ENCODE data around the gene MRPS26. TPM values are rescaled to one million over a fixed set of nuclear protein-coding genes. Genes with fewer than 3 reads are reported as not detected.

MRPS26 gene
- total and polyA plus RNA-seq, 2 of the 13 experiments (the other 11 are each of a cell fraction or from before 2014, with no cell fraction given), result 89.8 to 187 TPM

DNA sequence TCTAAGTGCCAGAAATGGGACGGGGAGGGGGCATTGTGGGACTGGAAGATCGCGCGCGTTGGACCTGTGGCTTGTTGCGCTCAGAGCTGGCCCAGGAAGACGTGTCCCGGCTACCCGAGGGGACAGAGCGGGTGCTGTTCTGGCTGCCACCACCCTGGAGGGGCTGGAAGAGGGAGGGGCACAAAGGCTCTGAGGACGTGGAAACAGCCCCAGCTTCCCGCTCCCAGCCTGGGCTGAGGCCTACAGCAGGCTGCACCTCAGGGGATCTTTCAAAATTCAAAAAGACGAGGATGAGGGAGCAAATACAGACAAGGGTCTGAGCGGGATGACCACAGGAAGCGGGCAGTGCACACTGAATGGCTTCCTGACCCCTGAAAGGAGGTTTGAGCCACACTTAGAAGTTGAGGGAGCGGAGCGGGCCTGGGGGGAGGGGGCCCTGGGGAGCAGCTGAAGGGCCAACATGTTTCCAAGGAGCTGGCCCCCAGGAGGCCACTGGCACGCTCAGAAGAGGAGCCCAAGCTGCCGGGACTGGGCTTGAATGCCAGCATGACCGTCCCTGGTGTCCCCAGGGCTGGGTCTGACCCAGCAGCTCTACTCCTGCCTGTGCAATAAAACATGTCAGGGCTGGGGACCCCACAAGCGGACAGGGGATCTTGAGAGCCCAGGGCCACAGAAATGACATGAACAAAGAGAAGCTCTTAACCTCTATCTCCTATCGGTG lies 26.8 kb downstream of the MRPS26 start (continued):
- TF ChIP-seq, protein P1, sequence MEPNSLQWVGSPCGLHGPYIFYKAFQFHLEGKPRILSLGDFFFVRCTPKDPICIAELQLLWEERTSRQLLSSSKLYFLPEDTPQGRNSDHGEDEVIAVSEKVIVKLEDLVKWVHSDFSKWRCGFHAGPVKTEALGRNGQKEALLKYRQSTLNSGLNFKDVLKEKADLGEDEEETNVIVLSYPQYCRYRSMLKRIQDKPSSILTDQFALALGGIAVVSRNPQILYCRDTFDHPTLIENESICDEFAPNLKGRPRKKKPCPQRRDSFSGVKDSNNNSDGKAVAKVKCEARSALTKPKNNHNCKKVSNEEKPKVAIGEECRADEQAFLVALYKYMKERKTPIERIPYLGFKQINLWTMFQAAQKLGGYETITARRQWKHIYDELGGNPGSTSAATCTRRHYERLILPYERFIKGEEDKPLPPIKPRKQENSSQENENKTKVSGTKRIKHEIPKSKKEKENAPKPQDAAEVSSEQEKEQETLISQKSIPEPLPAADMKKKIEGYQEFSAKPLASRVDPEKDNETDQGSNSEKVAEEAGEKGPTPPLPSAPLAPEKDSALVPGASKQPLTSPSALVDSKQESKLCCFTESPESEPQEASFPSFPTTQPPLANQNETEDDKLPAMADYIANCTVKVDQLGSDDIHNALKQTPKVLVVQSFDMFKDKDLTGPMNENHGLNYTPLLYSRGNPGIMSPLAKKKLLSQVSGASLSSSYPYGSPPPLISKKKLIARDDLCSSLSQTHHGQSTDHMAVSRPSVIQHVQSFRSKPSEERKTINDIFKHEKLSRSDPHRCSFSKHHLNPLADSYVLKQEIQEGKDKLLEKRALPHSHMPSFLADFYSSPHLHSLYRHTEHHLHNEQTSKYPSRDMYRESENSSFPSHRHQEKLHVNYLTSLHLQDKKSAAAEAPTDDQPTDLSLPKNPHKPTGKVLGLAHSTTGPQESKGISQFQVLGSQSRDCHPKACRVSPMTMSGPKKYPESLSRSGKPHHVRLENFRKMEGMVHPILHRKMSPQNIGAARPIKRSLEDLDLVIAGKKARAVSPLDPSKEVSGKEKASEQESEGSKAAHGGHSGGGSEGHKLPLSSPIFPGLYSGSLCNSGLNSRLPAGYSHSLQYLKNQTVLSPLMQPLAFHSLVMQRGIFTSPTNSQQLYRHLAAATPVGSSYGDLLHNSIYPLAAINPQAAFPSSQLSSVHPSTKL (CRISPR knock-in tag; IDR thresholded peaks at IDR 0.05), result no peak
- TF ChIP-seq SMAD3 (CRISPR knock-in tag; IDR thresholded peaks at IDR 0.05), result no peak
- TF ChIP-seq, protein P2, sequence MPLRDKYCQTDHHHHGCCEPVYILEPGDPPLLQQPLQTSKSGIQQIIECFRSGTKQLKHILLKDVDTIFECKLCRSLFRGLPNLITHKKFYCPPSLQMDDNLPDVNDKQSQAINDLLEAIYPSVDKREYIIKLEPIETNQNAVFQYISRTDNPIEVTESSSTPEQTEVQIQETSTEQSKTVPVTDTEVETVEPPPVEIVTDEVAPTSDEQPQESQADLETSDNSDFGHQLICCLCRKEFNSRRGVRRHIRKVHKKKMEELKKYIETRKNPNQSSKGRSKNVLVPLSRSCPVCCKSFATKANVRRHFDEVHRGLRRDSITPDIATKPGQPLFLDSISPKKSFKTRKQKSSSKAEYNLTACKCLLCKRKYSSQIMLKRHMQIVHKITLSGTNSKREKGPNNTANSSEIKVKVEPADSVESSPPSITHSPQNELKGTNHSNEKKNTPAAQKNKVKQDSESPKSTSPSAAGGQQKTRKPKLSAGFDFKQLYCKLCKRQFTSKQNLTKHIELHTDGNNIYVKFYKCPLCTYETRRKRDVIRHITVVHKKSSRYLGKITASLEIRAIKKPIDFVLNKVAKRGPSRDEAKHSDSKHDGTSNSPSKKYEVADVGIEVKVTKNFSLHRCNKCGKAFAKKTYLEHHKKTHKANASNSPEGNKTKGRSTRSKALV (CRISPR knock-in tag; IDR thresholded peaks at IDR 0.05), result no peak
- 0 out of 2 replicates have a peak, but pooled peaks have one; percentile 15 for TF ChIP-seq ZFX (CRISPR knock-in tag; IDR thresholded peaks at IDR 0.05; ENCODE audit: low read depth)
- TF ChIP-seq SUZ12 (IDR thresholded peaks at IDR 0.05; ENCODE audit: low read depth, low read length), result no peak
- TF ChIP-seq DNMT1 (CRISPR knock-in tag; IDR thresholded peaks at IDR 0.05), result no peak
- no peak for TF ChIP-seq FOXC1 (CRISPR knock-in tag; IDR thresholded peaks at IDR 0.05; ENCODE audit: borderline replicate concordance)
- TF ChIP-seq, protein P3, sequence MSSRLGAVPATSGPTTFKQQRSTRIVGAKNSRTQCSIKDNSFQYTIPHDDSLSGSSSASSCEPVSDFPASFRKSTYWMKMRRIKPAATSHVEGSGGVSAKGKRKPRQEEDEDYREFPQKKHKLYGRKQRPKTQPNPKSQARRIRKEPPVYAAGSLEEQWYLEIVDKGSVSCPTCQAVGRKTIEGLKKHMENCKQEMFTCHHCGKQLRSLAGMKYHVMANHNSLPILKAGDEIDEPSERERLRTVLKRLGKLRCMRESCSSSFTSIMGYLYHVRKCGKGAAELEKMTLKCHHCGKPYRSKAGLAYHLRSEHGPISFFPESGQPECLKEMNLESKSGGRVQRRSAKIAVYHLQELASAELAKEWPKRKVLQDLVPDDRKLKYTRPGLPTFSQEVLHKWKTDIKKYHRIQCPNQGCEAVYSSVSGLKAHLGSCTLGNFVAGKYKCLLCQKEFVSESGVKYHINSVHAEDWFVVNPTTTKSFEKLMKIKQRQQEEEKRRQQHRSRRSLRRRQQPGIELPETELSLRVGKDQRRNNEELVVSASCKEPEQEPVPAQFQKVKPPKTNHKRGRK (CRISPR knock-in tag; IDR thresholded peaks at IDR 0.05), result no peak
- 0 out of 2 replicates have a peak, but pooled peaks have one; percentile 28 for TF ChIP-seq ZNF766 (CRISPR knock-in tag; IDR thresholded peaks at IDR 0.05; ENCODE audit: borderline replicate concordance)
- no peak for TF ChIP-seq ZBTB1 (CRISPR knock-in tag; IDR thresholded peaks at IDR 0.05; ENCODE audit: borderline replicate concordance)
- TF ChIP-seq ZFP62 (CRISPR knock-in tag; IDR thresholded peaks at IDR 0.05), result no peak
- no peak for TF ChIP-seq ZNF841 (CRISPR knock-in tag; IDR thresholded peaks at IDR 0.05; ENCODE audit: borderline replicate concordance)
- TF ChIP-seq, protein P4, sequence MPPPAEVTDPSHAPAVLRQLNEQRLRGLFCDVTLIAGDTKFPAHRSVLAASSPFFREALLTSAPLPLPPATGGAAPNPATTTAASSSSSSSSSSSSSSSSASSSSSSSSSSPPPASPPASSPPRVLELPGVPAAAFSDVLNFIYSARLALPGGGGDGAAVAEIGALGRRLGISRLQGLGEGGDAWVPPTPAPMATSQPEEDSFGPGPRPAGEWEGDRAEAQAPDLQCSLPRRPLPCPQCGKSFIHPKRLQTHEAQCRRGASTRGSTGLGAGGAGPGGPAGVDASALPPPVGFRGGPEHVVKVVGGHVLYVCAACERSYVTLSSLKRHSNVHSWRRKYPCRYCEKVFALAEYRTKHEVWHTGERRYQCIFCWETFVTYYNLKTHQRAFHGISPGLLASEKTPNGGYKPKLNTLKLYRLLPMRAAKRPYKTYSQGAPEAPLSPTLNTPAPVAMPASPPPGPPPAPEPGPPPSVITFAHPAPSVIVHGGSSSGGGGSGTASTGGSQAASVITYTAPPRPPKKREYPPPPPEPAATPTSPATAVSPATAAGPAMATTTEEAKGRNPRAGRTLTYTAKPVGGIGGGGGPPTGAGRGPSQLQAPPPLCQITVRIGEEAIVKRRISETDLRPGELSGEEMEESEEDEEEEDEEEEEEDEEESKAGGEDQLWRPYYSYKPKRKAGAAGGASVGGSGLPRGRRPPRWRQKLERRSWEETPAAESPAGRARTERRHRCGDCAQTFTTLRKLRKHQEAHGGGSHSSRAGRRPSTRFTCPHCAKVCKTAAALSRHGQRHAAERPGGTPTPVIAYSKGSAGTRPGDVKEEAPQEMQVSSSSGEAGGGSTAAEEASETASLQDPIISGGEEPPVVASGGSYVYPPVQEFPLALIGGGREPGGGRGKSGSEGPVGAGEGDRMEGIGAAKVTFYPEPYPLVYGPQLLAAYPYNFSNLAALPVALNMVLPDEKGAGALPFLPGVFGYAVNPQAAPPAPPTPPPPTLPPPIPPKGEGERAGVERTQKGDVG (CRISPR knock-in tag; IDR thresholded peaks at IDR 0.05; ENCODE audit: borderline replicate concordance), result peak; percentile 68; the same call in 1 of the 2 replicates
- TF ChIP-seq NCOA1 (CRISPR knock-in tag; IDR thresholded peaks at IDR 0.05), result no peak
- TF ChIP-seq ZNF563 (CRISPR knock-in tag; IDR thresholded peaks at IDR 0.05), result peak; percentile 33; the same call in 1 of the 2 replicates
- TF ChIP-seq, protein P5, sequence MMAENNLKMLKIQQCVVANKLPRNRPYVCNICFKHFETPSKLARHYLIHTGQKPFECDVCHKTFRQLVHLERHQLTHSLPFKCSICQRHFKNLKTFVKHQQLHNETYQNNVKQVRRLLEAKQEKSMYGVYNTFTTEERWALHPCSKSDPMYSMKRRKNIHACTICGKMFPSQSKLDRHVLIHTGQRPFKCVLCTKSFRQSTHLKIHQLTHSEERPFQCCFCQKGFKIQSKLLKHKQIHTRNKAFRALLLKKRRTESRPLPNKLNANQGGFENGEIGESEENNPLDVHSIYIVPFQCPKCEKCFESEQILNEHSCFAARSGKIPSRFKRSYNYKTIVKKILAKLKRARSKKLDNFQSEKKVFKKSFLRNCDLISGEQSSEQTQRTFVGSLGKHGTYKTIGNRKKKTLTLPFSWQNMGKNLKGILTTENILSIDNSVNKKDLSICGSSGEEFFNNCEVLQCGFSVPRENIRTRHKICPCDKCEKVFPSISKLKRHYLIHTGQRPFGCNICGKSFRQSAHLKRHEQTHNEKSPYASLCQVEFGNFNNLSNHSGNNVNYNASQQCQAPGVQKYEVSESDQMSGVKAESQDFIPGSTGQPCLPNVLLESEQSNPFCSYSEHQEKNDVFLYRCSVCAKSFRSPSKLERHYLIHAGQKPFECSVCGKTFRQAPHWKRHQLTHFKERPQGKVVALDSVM (CRISPR knock-in tag; IDR thresholded peaks at IDR 0.05), result no peak
